ENCODE data around the gene FLAD1.

Gene FLAD1

DNA sequence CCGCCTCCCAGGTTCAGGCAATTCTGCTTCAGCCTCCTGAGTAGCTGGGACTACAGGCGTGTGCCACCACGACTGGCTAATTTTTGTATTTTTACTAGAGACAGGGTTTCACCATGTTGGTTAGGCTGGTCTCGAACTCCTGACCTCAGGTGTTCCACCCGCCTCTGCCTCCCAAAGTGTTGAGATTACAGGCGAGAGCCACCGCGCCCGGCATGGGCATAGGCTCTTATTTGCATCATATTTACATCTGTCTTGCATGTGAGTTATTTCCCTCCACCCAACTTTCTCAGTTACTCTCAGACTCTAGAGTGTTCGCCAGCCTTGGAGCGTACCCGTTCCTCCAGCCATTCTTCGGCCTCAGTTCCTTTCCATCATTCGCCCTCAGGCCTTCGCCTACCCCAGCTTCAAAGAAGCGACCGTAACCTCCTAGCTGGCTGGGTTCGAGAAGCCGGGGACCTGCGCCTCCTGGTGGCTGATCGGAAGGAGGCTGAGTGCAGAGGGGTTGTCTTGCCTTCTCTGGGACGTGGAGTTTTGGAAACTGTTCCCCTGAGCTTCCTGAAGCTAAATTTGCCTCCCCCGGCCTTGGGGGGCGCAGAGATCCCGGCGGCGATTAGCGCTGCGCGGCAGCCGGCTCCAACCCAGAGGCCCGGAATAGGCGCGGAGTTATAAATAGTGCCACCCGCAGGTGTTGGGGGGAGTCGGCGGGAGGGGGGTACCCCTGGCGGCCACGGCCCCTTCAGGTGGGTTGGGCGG is 15.8 kb downstream of the FLAD1 start:
- no peak for TF ChIP-seq EZH2phosphoT487 (IDR thresholded peaks at IDR 0.05; ENCODE audit: low read depth)
- peak; percentile 98 for TF ChIP-seq CTCF (IDR thresholded peaks at IDR 0.05; ENCODE audit: low read depth, low read length)
- H2AFZ ChIP-seq (ENCODE audit: low read depth, low read length), result no peak overlapping the region
- peak overlapping the region; percentile 82 for H3K4me2 ChIP-seq (ENCODE audit: low read length)
- no peaks in the 10 kb centered on the region for H3K27me3 ChIP-seq (ENCODE audit: low read depth, low read length)
- H3K27ac ChIP-seq (ENCODE audit: low read length), result peak overlapping the region; percentile 95
- H4K20me1 ChIP-seq (ENCODE audit: insufficient read depth, low read length), result no peaks in the 10 kb centered on the region
- H3K9me3 ChIP-seq (ENCODE audit: insufficient read depth, low read length), result no peaks in the 10 kb centered on the region
- H3K79me2 ChIP-seq (ENCODE audit: low read length), result peaks cover 14% of the 10 kb centered on the region
- peaks cover 2% of the 10 kb centered on the region for H3K36me3 ChIP-seq (replicated peaks; ENCODE audit: low read depth, low read length)
- peaks cover 28% of the 10 kb centered on the region for H3K4me1 ChIP-seq (ENCODE audit: low read length)
- peak overlapping the region; percentile 84 for H3K4me3 ChIP-seq (ENCODE audit: low read length)
- peak overlapping the region; percentile 89 for H3K9ac ChIP-seq (ENCODE audit: low read length)

DNA sequence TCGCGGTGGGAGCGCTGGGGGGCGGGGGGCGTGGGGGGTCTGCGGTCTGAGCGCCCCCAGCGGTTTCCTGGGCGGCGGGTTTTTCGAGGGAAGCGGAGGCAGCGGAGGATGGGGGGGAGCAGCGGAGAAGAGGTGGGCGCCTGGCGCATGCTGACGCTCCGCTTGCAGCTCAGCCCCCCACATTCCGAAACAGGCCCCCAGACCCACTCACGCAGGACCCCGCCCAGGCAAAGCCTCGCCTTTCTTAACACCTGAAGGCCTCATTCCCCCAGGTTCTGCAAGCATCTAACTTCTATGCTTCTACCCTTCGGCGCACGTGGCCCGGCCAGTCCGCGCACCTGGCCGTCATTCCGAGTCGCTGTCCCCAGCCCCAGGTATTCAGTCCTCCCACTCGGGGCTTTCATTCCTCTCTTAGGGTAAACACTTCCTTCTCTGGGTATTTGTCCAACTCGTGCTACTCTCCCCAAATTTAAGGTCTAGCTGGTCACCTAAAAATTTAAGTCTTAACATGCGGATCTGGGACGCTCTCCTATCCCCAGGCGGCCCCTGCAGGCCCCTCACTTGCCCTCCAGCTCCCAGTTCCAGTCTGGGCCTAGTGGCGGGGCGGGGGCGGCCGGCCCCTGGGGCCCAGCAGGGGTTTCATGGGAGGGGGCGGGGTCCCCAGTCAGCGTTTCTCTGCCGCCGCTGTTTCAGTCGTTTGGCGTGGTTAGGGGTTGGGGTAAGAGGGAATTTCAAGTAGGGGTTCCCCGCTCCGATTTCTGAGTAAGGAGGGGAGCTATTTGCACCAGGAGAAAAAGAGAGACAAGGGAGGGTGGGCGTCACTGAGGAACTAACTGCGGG is 16.6 kb downstream of the FLAD1 start:
- Histone ChIP-seq H3K9ac (ENCODE audit: low read length) (peak overlapping the region; percentile 89), H3K4me2 (ENCODE audit: low read length) (peak overlapping the region; percentile 82), H3K27me3 (ENCODE audit: low read depth, low read length) (no peaks in the 10 kb centered on the region), H2AFZ (ENCODE audit: low read depth, low read length) (no peak overlapping the region), H3K79me2 (ENCODE audit: low read length) (peaks cover 22% of the 10 kb centered on the region), H3K9me3 (ENCODE audit: insufficient read depth, low read length) (no peaks in the 10 kb centered on the region), H3K36me3 (replicated peaks; ENCODE audit: low read depth, low read length) (peaks cover 2% of the 10 kb centered on the region), H3K4me1 (ENCODE audit: low read length) (peaks cover 35% of the 10 kb centered on the region), H3K4me3 (ENCODE audit: low read length) (peak overlapping the region; percentile 84), H3K27ac (ENCODE audit: low read length) (peak overlapping the region; percentile 95), H4K20me1 (ENCODE audit: insufficient read depth, low read length) (no peaks in the 10 kb centered on the region)
- TF ChIP-seq CTCF (IDR thresholded peaks at IDR 0.05; ENCODE audit: low read depth, low read length) (no peak), EZH2phosphoT487 (IDR thresholded peaks at IDR 0.05; ENCODE audit: low read depth) (no peak)

GRCh38 chr1:155000411-155000725 is 17.2 kb downstream of the FLAD1 start:
- H3K4me3 ChIP-seq (ENCODE audit: low read length), result peak overlapping the region; percentile 84
- no peaks in the 10 kb centered on the region for H3K9me3 ChIP-seq (ENCODE audit: insufficient read depth, low read length)
- H2AFZ ChIP-seq (ENCODE audit: low read depth, low read length), result no peak overlapping the region
- peaks cover 28% of the 10 kb centered on the region for H3K79me2 ChIP-seq (ENCODE audit: low read length)
- peak overlapping the region; percentile 95 for H3K27ac ChIP-seq (ENCODE audit: low read length)
- peaks cover 41% of the 10 kb centered on the region for H3K4me1 ChIP-seq (ENCODE audit: low read length)
- H3K9ac ChIP-seq (ENCODE audit: low read length), result peak overlapping the region; percentile 89
- peak overlapping the region; percentile 82 for H3K4me2 ChIP-seq (ENCODE audit: low read length)
- no peaks in the 10 kb centered on the region for H4K20me1 ChIP-seq (ENCODE audit: insufficient read depth, low read length)
- peaks cover 2% of the 10 kb centered on the region for H3K36me3 ChIP-seq (replicated peaks; ENCODE audit: low read depth, low read length)
- no peaks in the 10 kb centered on the region for H3K27me3 ChIP-seq (ENCODE audit: low read depth, low read length)
- TF ChIP-seq CTCF (IDR thresholded peaks at IDR 0.05; ENCODE audit: low read depth, low read length) (no peak), EZH2phosphoT487 (IDR thresholded peaks at IDR 0.05; ENCODE audit: low read depth) (no peak)
